HepG2 (cell line): ENCODE results near the gene REPIN1. TPM values are rescaled to one million over a fixed set of nuclear protein-coding genes. Genes with fewer than 3 reads are reported as not detected.
A peak's percentile ranks its signal among the peaks of the same experiment; 100 is the strongest.

ENCODE experiments used
- ATAC-seq: fragments of 200-7000 bp; cut with Tn5 transposase; 3 replicates; pipeline ENCODE4 v1.9.1; 2020; ENCODE audit warnings: mild to moderate bottlenecking, moderate library complexity
- BruUV-seq: library from RNA; stranded (reverse); fragments of 400-500 nt; replicated peaks from 2 replicates; lab custom pipeline; 2021; lab: Mats Ljungman, UMichigan
- CTCF ChIA-PET: fragments of 300-600 bp; formaldehyde crosslinking; extraction: SDS; loops from one replicate; lab custom pipeline; 2021; ENCODE audit warnings: low total read pairs, inconsistent platforms, low intra/inter-chr PET ratio; lab: Yijun Ruan, JAX
- POLR2A ChIA-PET: fragments of 350-600 bp; sonication (Branson Sonifier 250); formaldehyde crosslinking; loops from one replicate; lab custom pipeline; 2020; ENCODE audit warnings: antibody characterized with exemption, inconsistent platforms; lab: Yijun Ruan, JAX
- DNase-seq: peaks from one replicate; pipeline ENCODE4 v3.0.0-alpha.2; 2015; ENCODE audit warnings: low spot score
- FAIRE-seq: peaks from 3 replicates; lab custom pipeline; 2011; peaks lifted over from hg19 to GRCh38; lab: Jason Lieb, UNC
- H2AFZ ChIP-seq: one replicate; pipeline ENCODE4 v1.6.1; 2011; ENCODE audit warnings: low read length, inconsistent platforms
- H3K27ac ChIP-seq: fragments of 300-600 bp; 3 replicates; pipeline ENCODE4 v1.8.0; 2011; ENCODE audit warnings: mixed run types, mild to moderate bottlenecking, mixed read lengths, low read length, inconsistent platforms; ENCODE audit not compliant: insufficient read depth; ENCODE audit errors: extremely low read length
- H3K27me3 ChIP-seq, 2 experiments: fragments of 200-600 bp in 1 of 2; 2 replicates in 1 of 2; 3 replicates in 1 of 2; pipeline versions ENCODE4 v1.6.0 to v1.8.0; 2011; ENCODE audit warnings: low read length in 2 of 2, mild to moderate bottlenecking in 2 of 2, moderate library complexity in 2 of 2, inconsistent platforms in 1 of 2; ENCODE audit not compliant: insufficient read depth in 2 of 2, control insufficient read depth in 1 of 2
- H3K36me3 ChIP-seq, 2 experiments: fragments of 200-600 bp in 1 of 2; replicated peaks in 1 of 2; 2 replicates in 1 of 2; 3 replicates in 1 of 2; pipeline versions ENCODE4 v1.5.1 to v1.8.0; 2011; ENCODE audit warnings: low read length in 2 of 2, inconsistent platforms in 1 of 2; ENCODE audit not compliant: insufficient read depth in 2 of 2, control insufficient read depth in 1 of 2
- H3K4me1 ChIP-seq: 2 replicates; pipeline ENCODE4 v1.5.1; 2012; ENCODE audit warnings: low read length, inconsistent platforms; ENCODE audit not compliant: insufficient read depth
- H3K4me2 ChIP-seq: 2 replicates; pipeline ENCODE4 v1.6.0; 2011; ENCODE audit warnings: low read depth, low read length, inconsistent platforms
- H3K4me3 ChIP-seq, 3 experiments: fragments of 200-600 bp in 1 of 3; sonication (generic), shearing (Covaris generic) in 1 of 3; replicated peaks in 1 of 3; 2 replicates each; pipeline ENCODE4 v1.5.1; 2011 to 2016; ENCODE audit warnings: low read length in 3 of 3, inconsistent platforms in 2 of 3, low read depth in 2 of 3, mild to moderate bottlenecking in 2 of 3, control low read depth in 1 of 3, mixed read lengths in 1 of 3; ENCODE audit not compliant: insufficient read depth in 1 of 3
- H3K79me2 ChIP-seq: one replicate; pipeline ENCODE4 v1.6.1; 2011; ENCODE audit warnings: low read length, inconsistent platforms; ENCODE audit not compliant: insufficient read depth
- H3K9ac ChIP-seq: 2 replicates; pipeline ENCODE4 v1.6.0; 2011; ENCODE audit warnings: mild to moderate bottlenecking, low read depth, low read length, inconsistent platforms; ENCODE audit not compliant: insufficient read depth
- H3K9me3 ChIP-seq: 2 replicates; pipeline ENCODE4 v1.5.1; 2012; ENCODE audit warnings: mild to moderate bottlenecking, low read length
- H4K20me1 ChIP-seq: 2 replicates; pipeline ENCODE4 v1.6.0; 2011; ENCODE audit warnings: inconsistent platforms, mild to moderate bottlenecking, low read length, moderate library complexity; ENCODE audit not compliant: insufficient read depth
- FOSL2 ChIP-seq: sonication (generic); formaldehyde crosslinking; IDR thresholded peaks from 2 replicates; pipeline ENCODE4 v1.4.0; 2020; ENCODE audit warnings: missing genetic modification reagents
- IRX3 ChIP-seq: sonication (generic); formaldehyde crosslinking; IDR thresholded peaks from 2 replicates; pipeline ENCODE4 v1.8.1; 2023; ENCODE audit warnings: mild to moderate bottlenecking, low read depth, missing genetic modification reagents, borderline replicate concordance
- KMT2B ChIP-seq: IDR thresholded peaks from 2 replicates; pipeline ENCODE4 v1.6.1; 2016; ENCODE audit warnings: missing genetic modification reagents, missing compliant biosample characterization
- PPARG ChIP-seq: conservative IDR thresholded peaks from 2 replicates; pipeline ENCODE4 v1.6.1; 2016; ENCODE audit warnings: missing biosample characterization, missing genetic modification reagents
- SMC3 ChIP-seq: IDR thresholded peaks from 2 replicates; pipeline ENCODE4 v1.6.1; 2011; ENCODE audit warnings: low read length, improper control_type of control experiment
- ZNF136 ChIP-seq: sonication (generic); formaldehyde crosslinking; IDR thresholded peaks from 2 replicates; pipeline ENCODE4 v1.8.1; 2022; ENCODE audit warnings: low read depth, mild to moderate bottlenecking, moderate library complexity, missing genetic modification reagents
- ZNF337 ChIP-seq: sonication (generic); formaldehyde crosslinking; IDR thresholded peaks from 2 replicates; pipeline ENCODE4 v1.5.1; 2020; ENCODE audit warnings: missing genetic modification reagents, low read depth, mild to moderate bottlenecking, borderline replicate concordance
- ZNF550 ChIP-seq: sonication (generic); formaldehyde crosslinking; IDR thresholded peaks from 2 replicates; pipeline ENCODE4 v1.4.0; 2020; ENCODE audit warnings: mild to moderate bottlenecking, missing genetic modification reagents, borderline replicate concordance
- ZSCAN29 ChIP-seq: sonication (generic); formaldehyde crosslinking; conservative IDR thresholded peaks from 2 replicates; pipeline ENCODE4 v1.4.0; 2020; ENCODE audit warnings: mild to moderate bottlenecking, missing genetic modification reagents
- WGBS: methylation state at CpG from one replicate; pipeline ENCODE4 v1.1.6; 2017; ENCODE audit warnings: low lambda C conversion rate; 5-methylcytosine and 5-hydroxymethylcytosine counted together
- in situ Hi-C: cut with HindIII; loops from 2 replicates; pipeline ENCODE4 v1.10.0; 2017; ENCODE audit warnings: low pct_unique_long_range_greater_than_20kb; ENCODE audit not compliant: extremely low pct_ligation_motif_present
- intact Hi-C: fragments of 100-400 bp; cut with micrococcal nuclease; formaldehyde crosslinking; loops from one replicate; pipeline ENCODE4 v1.10.0; 2022; ENCODE audit not compliant: unreplicated experiment
- polyA plus RNA-seq, 8 experiments: library from polyadenylated mRNA; depleted of rRNA in 3 of 8; stranded (reverse) in 7 of 8; unstranded in 1 of 8; fragments of >200 nt; fragmentation: Illumina TruSeq in 4 of 8; extraction: Trizol in 4 of 8; gene quantifications; 2 replicates each; pipeline versions ENCODE4 v1.2.1 to v1.2.3, GENCODE V29; 2011 to 2016; ENCODE audit warnings: low read depth in 4 of 8, missing spikeins in 1 of 8, mixed read lengths in 1 of 8; ENCODE audit not compliant: insufficient read depth in 1 of 8
- total RNA-seq, 5 experiments: library from RNA; depleted of rRNA; stranded (reverse); fragments of >200 nt; fragmentation: Illumina TruSeq; extraction: Trizol; gene quantifications; 2 replicates each; pipeline ENCODE4 v1.2.3, GENCODE V29; 2016; ENCODE audit warnings: low read depth in 1 of 5
- TF ChIP-seq, protein P1 (sequence below): sonication (generic); formaldehyde crosslinking; IDR thresholded peaks from 2 replicates; pipeline ENCODE4 v1.8.1; 2023; ENCODE audit warnings: mild to moderate bottlenecking, missing genetic modification reagents
- TF ChIP-seq, protein P2 (sequence below): sonication (generic); formaldehyde crosslinking; conservative IDR thresholded peaks from 2 replicates; pipeline ENCODE4 v1.8.1; 2023; ENCODE audit warnings: missing genetic modification reagents
- TF ChIP-seq, protein P3 (sequence below): sonication (generic); formaldehyde crosslinking; IDR thresholded peaks from 2 replicates; pipeline ENCODE4 v1.4.0; 2020; ENCODE audit warnings: missing genetic modification reagents
- TF ChIP-seq, protein P4 (sequence below): sonication (generic); formaldehyde crosslinking; IDR thresholded peaks from 2 replicates; pipeline ENCODE4 v1.4.0; 2020; ENCODE audit warnings: mild to moderate bottlenecking, missing genetic modification reagents
- TF ChIP-seq, protein P5 (sequence below): sonication (generic); formaldehyde crosslinking; IDR thresholded peaks from 2 replicates; pipeline ENCODE4 v1.5.0; 2020; ENCODE audit warnings: mild to moderate bottlenecking, missing genetic modification reagents, moderate library complexity

REPIN1 gene
- total and polyA plus RNA-seq, 2 of the 13 experiments (the other 11 are each of a cell fraction or from before 2014, with no cell fraction given): 69.9 to 108 TPM

DNA sequence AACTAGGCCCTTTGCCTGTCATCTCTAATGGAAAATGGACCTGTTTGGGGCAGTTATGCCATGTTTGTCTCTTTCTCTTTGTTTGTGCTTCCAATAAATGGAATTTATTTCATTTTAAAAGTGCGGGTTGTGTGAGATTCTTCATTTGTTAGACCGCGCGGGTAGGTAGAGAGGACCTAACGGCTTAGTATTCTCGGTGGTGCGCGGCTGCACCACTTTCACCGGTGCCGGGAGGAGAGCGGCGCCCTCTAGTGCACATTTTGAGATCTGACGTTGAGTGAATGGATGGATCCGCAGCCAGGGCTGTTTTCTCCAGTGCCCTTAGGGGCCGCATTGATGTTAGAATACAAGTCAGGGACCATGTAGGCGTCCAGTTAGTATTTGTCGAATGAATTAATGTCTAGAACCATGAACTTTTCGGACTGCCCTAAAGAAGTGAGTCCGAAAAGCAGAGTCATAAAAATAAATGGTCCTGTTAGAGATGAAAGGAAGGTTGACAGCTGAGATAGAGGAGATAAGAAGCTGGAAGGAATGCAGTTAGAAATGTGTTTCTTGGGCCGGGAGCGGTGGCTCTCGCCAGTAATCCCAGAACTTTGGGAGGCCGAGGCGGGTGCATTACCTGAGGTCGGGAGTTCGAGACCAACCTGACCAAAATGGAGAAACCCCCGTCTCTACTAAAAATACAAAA, 52.5 kb downstream of the REPIN1 start:
- Histone ChIP-seq H4K20me1 (0 out of 2 replicates have a peak, but pooled peaks cover 2% of the 10 kb centered on the region), H3K4me2 (peak overlapping the region; percentile 76), H3K4me3 (peak overlapping the region; percentile 18 to 31 (median 30); a peak in 3 of 6 replicates), H2AFZ (no peak overlapping the region), H3K9me3 (no peaks in the 10 kb centered on the region), H3K27me3 (peaks cover 0 to 5% of the 10 kb centered on the region in 2 experiments; a peak in 1 of 5 replicates), H3K9ac (0 out of 2 replicates have a peak overlapping the region, but pooled peaks have one; percentile 16), H3K79me2 (no peaks in the 10 kb centered on the region), H3K4me1 (peaks cover 16% of the 10 kb centered on the region), H3K27ac (no peak overlapping the region), H3K36me3 (no peaks in the 10 kb centered on the region)
- 7% methylated on average over 24 of the region's 27 CpGs for WGBS
- FAIRE-seq (peak; percentile 79), DNase-seq (peak; percentile 70), ATAC-seq (peak; percentile 99)
- in situ Hi-C loops (no loop called here), intact Hi-C loops (loop anchor here (1.0 to 2.0 kb wide), 4 partner anchors 14 to 134 kb away; no protein-coding TSS in a partner anchor)
- ChIA-PET POLR2A (no interaction called here), CTCF (interaction anchor here (0.7 to 2.2 kb wide), 4 partner anchors 31 to 135 kb away, joined by 3 to 12 read pairs (median 8); no protein-coding TSS in a partner anchor)
- no TSS peak for BruUV-seq
- TF ChIP-seq, protein P1, sequence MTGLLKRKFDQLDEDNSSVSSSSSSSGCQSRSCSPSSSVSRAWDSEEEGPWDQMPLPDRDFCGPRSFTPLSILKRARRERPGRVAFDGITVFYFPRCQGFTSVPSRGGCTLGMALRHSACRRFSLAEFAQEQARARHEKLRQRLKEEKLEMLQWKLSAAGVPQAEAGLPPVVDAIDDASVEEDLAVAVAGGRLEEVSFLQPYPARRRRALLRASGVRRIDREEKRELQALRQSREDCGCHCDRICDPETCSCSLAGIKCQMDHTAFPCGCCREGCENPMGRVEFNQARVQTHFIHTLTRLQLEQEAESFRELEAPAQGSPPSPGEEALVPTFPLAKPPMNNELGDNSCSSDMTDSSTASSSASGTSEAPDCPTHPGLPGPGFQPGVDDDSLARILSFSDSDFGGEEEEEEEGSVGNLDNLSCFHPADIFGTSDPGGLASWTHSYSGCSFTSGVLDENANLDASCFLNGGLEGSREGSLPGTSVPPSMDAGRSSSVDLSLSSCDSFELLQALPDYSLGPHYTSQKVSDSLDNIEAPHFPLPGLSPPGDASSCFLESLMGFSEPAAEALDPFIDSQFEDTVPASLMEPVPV (CRISPR knock-in tag): no peak
- TF ChIP-seq KMT2B (CRISPR knock-in tag) (0 out of 2 replicates have a peak, but pooled peaks have one; percentile 34), ZSCAN29 (CRISPR knock-in tag) (no peak), ZNF136 (CRISPR knock-in tag) (peak; percentile 91; the same call in 1 of the 2 replicates), SMC3 (peak; percentile 76), ZNF550 (CRISPR knock-in tag) (no peak), PPARG (CRISPR knock-in tag) (peak; percentile 45; the same call in 1 of the 2 replicates), IRX3 (CRISPR knock-in tag) (no peak), FOSL2 (0 out of 2 replicates have a peak, but pooled peaks have one; percentile 26), ZNF337 (CRISPR knock-in tag) (no peak)
- TF ChIP-seq, protein P2, sequence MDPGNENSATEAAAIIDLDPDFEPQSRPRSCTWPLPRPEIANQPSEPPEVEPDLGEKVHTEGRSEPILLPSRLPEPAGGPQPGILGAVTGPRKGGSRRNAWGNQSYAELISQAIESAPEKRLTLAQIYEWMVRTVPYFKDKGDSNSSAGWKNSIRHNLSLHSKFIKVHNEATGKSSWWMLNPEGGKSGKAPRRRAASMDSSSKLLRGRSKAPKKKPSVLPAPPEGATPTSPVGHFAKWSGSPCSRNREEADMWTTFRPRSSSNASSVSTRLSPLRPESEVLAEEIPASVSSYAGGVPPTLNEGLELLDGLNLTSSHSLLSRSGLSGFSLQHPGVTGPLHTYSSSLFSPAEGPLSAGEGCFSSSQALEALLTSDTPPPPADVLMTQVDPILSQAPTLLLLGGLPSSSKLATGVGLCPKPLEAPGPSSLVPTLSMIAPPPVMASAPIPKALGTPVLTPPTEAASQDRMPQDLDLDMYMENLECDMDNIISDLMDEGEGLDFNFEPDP (CRISPR knock-in tag): no peak
- TF ChIP-seq, protein P3, sequence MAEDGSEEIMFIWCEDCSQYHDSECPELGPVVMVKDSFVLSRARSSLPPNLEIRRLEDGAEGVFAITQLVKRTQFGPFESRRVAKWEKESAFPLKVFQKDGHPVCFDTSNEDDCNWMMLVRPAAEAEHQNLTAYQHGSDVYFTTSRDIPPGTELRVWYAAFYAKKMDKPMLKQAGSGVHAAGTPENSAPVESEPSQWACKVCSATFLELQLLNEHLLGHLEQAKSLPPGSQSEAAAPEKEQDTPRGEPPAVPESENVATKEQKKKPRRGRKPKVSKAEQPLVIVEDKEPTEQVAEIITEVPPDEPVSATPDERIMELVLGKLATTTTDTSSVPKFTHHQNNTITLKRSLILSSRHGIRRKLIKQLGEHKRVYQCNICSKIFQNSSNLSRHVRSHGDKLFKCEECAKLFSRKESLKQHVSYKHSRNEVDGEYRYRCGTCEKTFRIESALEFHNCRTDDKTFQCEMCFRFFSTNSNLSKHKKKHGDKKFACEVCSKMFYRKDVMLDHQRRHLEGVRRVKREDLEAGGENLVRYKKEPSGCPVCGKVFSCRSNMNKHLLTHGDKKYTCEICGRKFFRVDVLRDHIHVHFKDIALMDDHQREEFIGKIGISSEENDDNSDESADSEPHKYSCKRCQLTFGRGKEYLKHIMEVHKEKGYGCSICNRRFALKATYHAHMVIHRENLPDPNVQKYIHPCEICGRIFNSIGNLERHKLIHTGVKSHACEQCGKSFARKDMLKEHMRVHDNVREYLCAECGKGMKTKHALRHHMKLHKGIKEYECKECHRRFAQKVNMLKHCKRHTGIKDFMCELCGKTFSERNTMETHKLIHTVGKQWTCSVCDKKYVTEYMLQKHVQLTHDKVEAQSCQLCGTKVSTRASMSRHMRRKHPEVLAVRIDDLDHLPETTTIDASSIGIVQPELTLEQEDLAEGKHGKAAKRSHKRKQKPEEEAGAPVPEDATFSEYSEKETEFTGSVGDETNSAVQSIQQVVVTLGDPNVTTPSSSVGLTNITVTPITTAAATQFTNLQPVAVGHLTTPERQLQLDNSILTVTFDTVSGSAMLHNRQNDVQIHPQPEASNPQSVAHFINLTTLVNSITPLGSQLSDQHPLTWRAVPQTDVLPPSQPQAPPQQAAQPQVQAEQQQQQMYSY (CRISPR knock-in tag): no peak
- TF ChIP-seq, protein P4, sequence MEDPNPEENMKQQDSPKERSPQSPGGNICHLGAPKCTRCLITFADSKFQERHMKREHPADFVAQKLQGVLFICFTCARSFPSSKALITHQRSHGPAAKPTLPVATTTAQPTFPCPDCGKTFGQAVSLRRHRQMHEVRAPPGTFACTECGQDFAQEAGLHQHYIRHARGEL (CRISPR knock-in tag): no peak
- TF ChIP-seq, protein P5, sequence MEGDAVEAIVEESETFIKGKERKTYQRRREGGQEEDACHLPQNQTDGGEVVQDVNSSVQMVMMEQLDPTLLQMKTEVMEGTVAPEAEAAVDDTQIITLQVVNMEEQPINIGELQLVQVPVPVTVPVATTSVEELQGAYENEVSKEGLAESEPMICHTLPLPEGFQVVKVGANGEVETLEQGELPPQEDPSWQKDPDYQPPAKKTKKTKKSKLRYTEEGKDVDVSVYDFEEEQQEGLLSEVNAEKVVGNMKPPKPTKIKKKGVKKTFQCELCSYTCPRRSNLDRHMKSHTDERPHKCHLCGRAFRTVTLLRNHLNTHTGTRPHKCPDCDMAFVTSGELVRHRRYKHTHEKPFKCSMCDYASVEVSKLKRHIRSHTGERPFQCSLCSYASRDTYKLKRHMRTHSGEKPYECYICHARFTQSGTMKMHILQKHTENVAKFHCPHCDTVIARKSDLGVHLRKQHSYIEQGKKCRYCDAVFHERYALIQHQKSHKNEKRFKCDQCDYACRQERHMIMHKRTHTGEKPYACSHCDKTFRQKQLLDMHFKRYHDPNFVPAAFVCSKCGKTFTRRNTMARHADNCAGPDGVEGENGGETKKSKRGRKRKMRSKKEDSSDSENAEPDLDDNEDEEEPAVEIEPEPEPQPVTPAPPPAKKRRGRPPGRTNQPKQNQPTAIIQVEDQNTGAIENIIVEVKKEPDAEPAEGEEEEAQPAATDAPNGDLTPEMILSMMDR (CRISPR knock-in tag): peak; percentile 91
